Measurements from ENCODE around the gene GRAP.

DNA sequence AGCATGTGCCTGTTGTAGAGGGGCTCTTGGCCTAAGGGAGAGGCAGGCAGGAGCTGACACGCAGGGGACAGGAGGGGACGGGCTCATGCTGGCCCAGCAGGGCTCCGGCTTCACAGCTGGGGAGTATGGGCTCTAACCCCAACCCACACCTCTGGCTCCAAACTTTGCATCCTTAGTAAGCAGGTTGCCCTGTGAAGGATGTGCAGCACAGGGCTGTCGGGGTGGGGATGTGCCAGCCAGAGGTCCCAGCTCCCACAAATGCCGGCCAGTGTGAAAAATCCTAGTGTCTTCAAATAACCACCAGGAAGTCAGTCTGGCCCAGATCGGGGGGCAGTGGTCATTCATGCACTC is 28.2 kb downstream of the GRAP start:
- TF ChIP-seq FOXP2 (optimal IDR thresholded peaks at IDR 0.05; ENCODE audit: control extremely low read depth, extremely low read length, insufficient read depth), result no peak
- TF ChIP-seq EZH2 (IDR thresholded peaks at IDR 0.05), result no peak
- no peak for TF ChIP-seq POLR2AphosphoS5 (IDR thresholded peaks at IDR 0.05; ENCODE audit: borderline replicate concordance, low read depth, low read length)

All from SK-N-MC (cell line).